Mesothelial cell of epicardium (in vitro differentiated cells): ENCODE data around the gene ITGAE. TPM values are rescaled to one million over a fixed set of nuclear protein-coding genes. Genes with fewer than 3 reads are reported as not detected.

Source experiments
- DNase-seq, 2 experiments: peaks; one replicate each; pipeline ENCODE4 v3.0.0; 2021; ENCODE audit warnings: low spot score in 2 of 2; ENCODE audit not compliant: unreplicated experiment in 2 of 2
- H3K27ac Mint-ChIP-seq: 2 replicates; pipeline ENCODE4 v1.8.0; 2021; ENCODE audit warnings: mixed read lengths
- H3K27me3 Mint-ChIP-seq: 2 replicates; pipeline ENCODE4 v1.8.0; 2021; ENCODE audit warnings: low read depth, mixed read lengths
- H3K36me3 Mint-ChIP-seq: 2 replicates; pipeline ENCODE4 v1.8.0; 2021; ENCODE audit warnings: mixed read lengths
- H3K4me1 Mint-ChIP-seq: 2 replicates; pipeline ENCODE4 v1.8.0; 2021; ENCODE audit warnings: mixed read lengths
- H3K4me3 Mint-ChIP-seq: 2 replicates; pipeline ENCODE4 v1.8.0; 2021; ENCODE audit warnings: mild to moderate bottlenecking, moderate library complexity, mixed read lengths
- H3K9me3 Mint-ChIP-seq: 2 replicates; pipeline ENCODE4 v1.8.0; 2021; ENCODE audit warnings: mixed read lengths
- total RNA-seq: library from RNA; stranded (reverse); gene quantifications from 3 replicates; pipeline ENCODE4 v1.2.1, GENCODE V29; 2021
- TF ChIP-seq, protein P1 (sequence below): fragments of 200-600 bp; sonication (generic); IDR thresholded peaks from one replicate; pipeline ENCODE4 v1.5.0; 2021; ENCODE audit warnings: antibody characterized with exemption; ENCODE audit not compliant: unreplicated experiment

ITGAE gene
- total RNA-seq, 1 donor from 2014 or later = 20.4 TPM

DNA sequence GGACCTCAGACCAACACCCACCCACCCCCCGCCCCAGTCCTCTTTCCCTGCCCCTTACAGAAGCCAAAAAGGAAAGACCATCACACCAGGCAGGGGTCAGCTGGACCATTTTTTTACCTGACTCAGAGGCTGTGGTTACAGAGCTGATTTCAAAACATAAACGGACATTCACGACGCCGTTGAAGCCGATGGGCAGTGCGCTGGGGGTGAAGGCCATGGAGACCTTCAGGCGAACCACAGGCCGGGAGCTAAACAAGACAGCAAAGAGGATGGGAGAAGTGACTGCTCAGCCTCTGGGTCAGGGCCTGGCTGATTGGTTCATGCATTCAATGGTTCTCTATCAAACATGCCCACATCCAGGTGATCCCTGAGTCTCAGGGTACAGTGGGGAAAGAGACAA lies 53.2 kb downstream of the ITGAE start:
- no peaks in the 10 kb centered on the region for H3K9me3 Mint-ChIP-seq
- H3K4me1 Mint-ChIP-seq = no peaks in the 10 kb centered on the region
- no peak for DNase-seq
- TF ChIP-seq, protein P1, sequence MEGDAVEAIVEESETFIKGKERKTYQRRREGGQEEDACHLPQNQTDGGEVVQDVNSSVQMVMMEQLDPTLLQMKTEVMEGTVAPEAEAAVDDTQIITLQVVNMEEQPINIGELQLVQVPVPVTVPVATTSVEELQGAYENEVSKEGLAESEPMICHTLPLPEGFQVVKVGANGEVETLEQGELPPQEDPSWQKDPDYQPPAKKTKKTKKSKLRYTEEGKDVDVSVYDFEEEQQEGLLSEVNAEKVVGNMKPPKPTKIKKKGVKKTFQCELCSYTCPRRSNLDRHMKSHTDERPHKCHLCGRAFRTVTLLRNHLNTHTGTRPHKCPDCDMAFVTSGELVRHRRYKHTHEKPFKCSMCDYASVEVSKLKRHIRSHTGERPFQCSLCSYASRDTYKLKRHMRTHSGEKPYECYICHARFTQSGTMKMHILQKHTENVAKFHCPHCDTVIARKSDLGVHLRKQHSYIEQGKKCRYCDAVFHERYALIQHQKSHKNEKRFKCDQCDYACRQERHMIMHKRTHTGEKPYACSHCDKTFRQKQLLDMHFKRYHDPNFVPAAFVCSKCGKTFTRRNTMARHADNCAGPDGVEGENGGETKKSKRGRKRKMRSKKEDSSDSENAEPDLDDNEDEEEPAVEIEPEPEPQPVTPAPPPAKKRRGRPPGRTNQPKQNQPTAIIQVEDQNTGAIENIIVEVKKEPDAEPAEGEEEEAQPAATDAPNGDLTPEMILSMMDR = no peak
- H3K27me3 Mint-ChIP-seq = peaks cover 3% of the 10 kb centered on the region
- no peak overlapping the region for H3K4me3 Mint-ChIP-seq
- no peaks in the 10 kb centered on the region for H3K36me3 Mint-ChIP-seq
- no peak overlapping the region for H3K27ac Mint-ChIP-seq

DNA sequence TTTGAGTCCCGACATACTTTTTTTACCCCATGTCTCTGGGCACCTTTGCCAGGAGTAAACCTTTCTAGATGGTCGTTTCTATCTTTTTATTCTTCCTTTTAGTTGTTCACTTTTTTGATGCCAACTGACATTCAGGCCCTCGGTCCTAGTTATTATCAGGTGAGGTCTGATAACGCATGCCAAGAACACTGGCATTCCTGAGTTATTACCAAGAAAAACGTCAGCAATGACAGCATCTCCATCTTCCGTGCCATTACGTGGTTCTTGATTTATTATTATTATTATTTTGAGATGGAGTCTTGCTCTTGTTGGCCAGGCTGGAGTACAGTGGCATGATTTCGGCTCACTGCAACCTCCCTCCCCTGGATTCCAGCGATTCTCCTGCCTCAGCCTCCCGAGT lies 55.9 kb downstream of the ITGAE start:
- H3K4me3 Mint-ChIP-seq = no peak overlapping the region
- no peak overlapping the region for H3K27ac Mint-ChIP-seq
- TF ChIP-seq, protein P1 = no peak
- no peaks in the 10 kb centered on the region for H3K4me1 Mint-ChIP-seq
- H3K27me3 Mint-ChIP-seq = peaks cover 3% of the 10 kb centered on the region
- no peaks in the 10 kb centered on the region for H3K9me3 Mint-ChIP-seq
- DNase-seq = no peak
- no peaks in the 10 kb centered on the region for H3K36me3 Mint-ChIP-seq

DNA sequence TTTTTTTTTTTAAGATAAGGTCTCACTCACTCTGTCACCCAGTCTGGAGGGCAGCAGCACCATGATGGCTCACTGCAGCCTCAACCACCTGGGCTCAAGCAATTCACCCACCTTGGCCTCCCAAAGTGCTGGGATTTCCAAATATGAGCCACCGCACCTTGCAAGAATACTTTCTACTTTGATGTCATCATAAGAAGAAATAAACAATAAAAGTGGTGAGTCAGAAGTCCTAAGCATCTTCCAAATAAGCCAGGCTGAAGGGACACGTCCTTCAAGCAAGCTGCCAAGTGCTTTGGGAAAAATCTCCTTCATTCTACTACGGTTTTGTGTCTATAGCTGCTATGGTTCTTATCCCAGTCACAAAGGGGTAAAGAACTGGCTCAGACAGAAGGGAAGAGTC lies 57.0 kb downstream of the ITGAE start:
- TF ChIP-seq, protein P1 = no peak
- Mint-ChIP-seq H3K36me3 (no peaks in the 10 kb centered on the region), H3K27me3 (peaks cover 3% of the 10 kb centered on the region), H3K27ac (no peak overlapping the region), H3K4me3 (no peak overlapping the region), H3K9me3 (no peaks in the 10 kb centered on the region), H3K4me1 (peaks cover 2% of the 10 kb centered on the region)
- DNase-seq = no peak

DNA sequence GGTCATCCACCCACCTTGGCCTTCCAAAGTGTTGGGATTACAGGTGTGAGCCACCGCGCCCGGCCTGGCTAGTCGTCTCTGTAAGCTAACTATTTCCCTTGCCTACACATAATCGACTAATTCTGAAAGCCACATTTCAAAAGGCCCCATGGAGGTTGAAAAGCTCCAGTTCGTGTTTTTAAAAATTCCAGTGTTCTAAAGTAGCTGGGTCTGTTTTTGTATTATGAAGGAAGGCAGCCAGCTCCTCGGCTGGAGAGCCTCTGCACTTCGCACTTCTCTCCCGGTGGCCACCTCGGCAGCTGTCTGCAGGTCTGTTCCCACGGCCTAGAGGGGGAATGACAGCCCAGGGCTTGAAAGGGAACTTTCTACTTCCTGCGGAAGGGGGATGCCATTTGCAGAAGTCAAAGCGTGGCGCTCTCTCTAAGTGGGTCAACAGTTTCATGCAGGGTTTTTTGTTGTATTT lies 60.3 kb downstream of the ITGAE start:
- peaks cover 4% of the 10 kb centered on the region for H3K27me3 Mint-ChIP-seq
- no peaks in the 10 kb centered on the region for H3K36me3 Mint-ChIP-seq
- H3K27ac Mint-ChIP-seq = no peak overlapping the region
- H3K4me3 Mint-ChIP-seq = no peak overlapping the region
- H3K4me1 Mint-ChIP-seq = peaks cover 14% of the 10 kb centered on the region
- DNase-seq = no peak
- H3K9me3 Mint-ChIP-seq = no peaks in the 10 kb centered on the region
- TF ChIP-seq, protein P1 = no peak

DNA sequence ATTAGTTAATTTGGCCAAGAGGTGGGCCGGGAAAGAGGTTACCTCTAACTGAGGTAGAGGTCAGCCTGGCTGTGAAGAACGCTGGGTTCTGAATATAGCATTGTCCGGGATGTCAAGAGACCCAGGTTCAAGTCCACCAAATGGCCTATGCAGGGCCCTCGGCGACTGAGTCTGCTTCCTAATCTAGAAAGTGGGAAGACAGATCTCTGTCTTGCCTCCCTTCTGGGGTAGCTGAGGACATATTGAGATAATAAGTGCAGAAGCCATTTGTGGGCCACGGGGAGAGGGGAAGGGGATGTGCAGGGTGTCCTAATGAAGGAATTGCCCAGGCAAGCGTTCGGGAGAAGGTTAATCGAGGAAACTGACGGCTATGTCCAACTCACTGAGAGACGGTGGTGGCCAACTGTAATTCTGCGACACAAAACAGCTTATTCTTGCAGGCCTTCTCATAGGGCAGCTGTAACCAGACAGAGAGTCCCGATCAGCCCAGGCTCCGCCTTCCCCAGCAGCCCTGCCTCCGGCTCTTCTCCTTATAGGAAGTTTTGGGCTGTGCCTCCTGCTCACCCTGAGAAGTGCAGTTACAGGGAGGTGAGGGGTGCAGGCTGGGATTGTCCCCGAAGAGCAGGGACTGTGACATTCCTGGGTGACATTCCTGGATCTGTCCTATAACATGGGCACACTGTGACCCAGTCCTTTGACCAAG lies 61.4 kb downstream of the ITGAE start:
- H3K4me3 Mint-ChIP-seq = no peak overlapping the region
- H3K36me3 Mint-ChIP-seq = no peaks in the 10 kb centered on the region
- H3K4me1 Mint-ChIP-seq = peaks cover 14% of the 10 kb centered on the region
- peaks cover 4% of the 10 kb centered on the region for H3K27me3 Mint-ChIP-seq
- DNase-seq = no peak
- H3K9me3 Mint-ChIP-seq = no peaks in the 10 kb centered on the region
- TF ChIP-seq, protein P1 = no peak
- no peak overlapping the region for H3K27ac Mint-ChIP-seq
